WTC11 (cell line): ENCODE data around the gene SREK1IP1.

Source experiments
- TF ChIP-seq, protein P1 (sequence below): fragments of 200-600 bp; IDR thresholded peaks from 2 replicates; pipeline ENCODE4 v1.8.0; 2022; ENCODE audit warnings: antibody characterized with exemption
- TF ChIP-seq, protein P2 (sequence below): sonication (generic); formaldehyde crosslinking; IDR thresholded peaks from 2 replicates; pipeline ENCODE4 v1.8.0; 2022; ENCODE audit warnings: mild to moderate bottlenecking, missing genetic modification reagents
- TF ChIP-seq, protein P3 (sequence below): fragments of 250-450 bp; sonication (Bioruptor Pico); IDR thresholded peaks from 2 replicates; pipeline ENCODE4 v2.1.2; 2022; ENCODE audit warnings: mild to moderate bottlenecking, moderate library complexity

DNA sequence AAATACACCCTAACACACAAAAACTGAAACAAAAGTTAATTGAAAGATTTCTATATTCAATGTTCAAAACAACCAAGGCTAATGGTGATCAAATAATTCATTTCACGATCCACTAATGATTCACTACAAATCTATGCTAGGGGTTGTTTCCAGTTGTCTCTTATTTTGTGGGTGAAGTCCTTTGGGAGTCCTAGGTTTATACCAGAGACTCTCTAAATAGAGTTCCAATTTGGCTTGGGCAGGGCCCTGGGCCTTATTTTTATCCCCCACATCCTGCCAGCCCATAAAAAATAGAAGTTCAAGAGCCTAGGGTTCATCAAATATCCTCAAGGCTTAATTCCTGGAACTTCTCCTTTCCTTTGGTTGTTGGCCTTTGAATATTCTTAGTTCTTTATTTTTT is 26.1 kb downstream of the SREK1IP1 start:
- TF ChIP-seq, protein P1, sequence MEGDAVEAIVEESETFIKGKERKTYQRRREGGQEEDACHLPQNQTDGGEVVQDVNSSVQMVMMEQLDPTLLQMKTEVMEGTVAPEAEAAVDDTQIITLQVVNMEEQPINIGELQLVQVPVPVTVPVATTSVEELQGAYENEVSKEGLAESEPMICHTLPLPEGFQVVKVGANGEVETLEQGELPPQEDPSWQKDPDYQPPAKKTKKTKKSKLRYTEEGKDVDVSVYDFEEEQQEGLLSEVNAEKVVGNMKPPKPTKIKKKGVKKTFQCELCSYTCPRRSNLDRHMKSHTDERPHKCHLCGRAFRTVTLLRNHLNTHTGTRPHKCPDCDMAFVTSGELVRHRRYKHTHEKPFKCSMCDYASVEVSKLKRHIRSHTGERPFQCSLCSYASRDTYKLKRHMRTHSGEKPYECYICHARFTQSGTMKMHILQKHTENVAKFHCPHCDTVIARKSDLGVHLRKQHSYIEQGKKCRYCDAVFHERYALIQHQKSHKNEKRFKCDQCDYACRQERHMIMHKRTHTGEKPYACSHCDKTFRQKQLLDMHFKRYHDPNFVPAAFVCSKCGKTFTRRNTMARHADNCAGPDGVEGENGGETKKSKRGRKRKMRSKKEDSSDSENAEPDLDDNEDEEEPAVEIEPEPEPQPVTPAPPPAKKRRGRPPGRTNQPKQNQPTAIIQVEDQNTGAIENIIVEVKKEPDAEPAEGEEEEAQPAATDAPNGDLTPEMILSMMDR = no peak
- TF ChIP-seq, protein P2, sequence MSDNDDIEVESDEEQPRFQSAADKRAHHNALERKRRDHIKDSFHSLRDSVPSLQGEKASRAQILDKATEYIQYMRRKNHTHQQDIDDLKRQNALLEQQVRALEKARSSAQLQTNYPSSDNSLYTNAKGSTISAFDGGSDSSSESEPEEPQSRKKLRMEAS (CRISPR knock-in tag) = no peak
- TF ChIP-seq, protein P3, sequence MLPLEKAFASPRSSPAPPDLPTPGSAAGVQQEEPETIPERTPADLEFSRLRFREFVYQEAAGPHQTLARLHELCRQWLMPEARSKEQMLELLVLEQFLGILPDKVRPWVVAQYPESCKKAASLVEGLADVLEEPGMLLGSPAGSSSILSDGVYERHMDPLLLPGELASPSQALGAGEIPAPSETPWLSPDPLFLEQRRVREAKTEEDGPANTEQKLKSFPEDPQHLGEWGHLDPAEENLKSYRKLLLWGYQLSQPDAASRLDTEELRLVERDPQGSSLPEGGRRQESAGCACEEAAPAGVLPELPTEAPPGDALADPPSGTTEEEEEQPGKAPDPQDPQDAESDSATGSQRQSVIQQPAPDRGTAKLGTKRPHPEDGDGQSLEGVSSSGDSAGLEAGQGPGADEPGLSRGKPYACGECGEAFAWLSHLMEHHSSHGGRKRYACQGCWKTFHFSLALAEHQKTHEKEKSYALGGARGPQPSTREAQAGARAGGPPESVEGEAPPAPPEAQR (CRISPR knock-in tag) = no peak
